ENCODE results near the gene ETS1. TPM values are rescaled to one million over a fixed set of nuclear protein-coding genes. Genes with fewer than 3 reads are reported as not detected.

The ETS1 gene
- total RNA-seq, 6 experiments from 2014 or later, result 55.2 to 78.6 (median 73.2) TPM

GRCh38 chr11:128519338-128519737 lies 68.0 kb downstream of the ETS1 start:
- Mint-ChIP-seq H3K4me3 (peak overlapping the region; percentile 97), H3K27me3 (ENCODE audit: insufficient read depth) (no peaks in the 10 kb centered on the region; the same call in none of the 2 replicates), H3K36me3 (ENCODE audit: low read depth) (peaks cover 53% of the 10 kb centered on the region), H3K27ac (peak overlapping the region; percentile 77; the same call in 1 of the 2 replicates), H3K9me3 (no peaks in the 10 kb centered on the region), H3K4me1 (ENCODE audit: low read depth) (peaks cover 78% of the 10 kb centered on the region)
- TF ChIP-seq, protein P1, sequence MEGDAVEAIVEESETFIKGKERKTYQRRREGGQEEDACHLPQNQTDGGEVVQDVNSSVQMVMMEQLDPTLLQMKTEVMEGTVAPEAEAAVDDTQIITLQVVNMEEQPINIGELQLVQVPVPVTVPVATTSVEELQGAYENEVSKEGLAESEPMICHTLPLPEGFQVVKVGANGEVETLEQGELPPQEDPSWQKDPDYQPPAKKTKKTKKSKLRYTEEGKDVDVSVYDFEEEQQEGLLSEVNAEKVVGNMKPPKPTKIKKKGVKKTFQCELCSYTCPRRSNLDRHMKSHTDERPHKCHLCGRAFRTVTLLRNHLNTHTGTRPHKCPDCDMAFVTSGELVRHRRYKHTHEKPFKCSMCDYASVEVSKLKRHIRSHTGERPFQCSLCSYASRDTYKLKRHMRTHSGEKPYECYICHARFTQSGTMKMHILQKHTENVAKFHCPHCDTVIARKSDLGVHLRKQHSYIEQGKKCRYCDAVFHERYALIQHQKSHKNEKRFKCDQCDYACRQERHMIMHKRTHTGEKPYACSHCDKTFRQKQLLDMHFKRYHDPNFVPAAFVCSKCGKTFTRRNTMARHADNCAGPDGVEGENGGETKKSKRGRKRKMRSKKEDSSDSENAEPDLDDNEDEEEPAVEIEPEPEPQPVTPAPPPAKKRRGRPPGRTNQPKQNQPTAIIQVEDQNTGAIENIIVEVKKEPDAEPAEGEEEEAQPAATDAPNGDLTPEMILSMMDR (IDR thresholded peaks at IDR 0.05), result no peak
- no peak for DNase-seq

- Mint-ChIP-seq H3K4me1 (ENCODE audit: low read depth) (peaks cover 78% of the 10 kb centered on the region), H3K36me3 (ENCODE audit: low read depth) (peaks cover 57% of the 10 kb centered on the region), H3K27ac (peak overlapping the region; percentile 77), H3K9me3 (no peaks in the 10 kb centered on the region), H3K4me3 (peak overlapping the region; percentile 97), H3K27me3 (ENCODE audit: insufficient read depth) (peaks cover 1% of the 10 kb centered on the region)
- no peak for DNase-seq
- TF ChIP-seq, protein P1 (IDR thresholded peaks at IDR 0.05), result no peak
These were observed 68.7 kb downstream of the ETS1 start for GRCh38 chr11:128518493-128519207.

- DNase-seq, result peak; percentile 69
- H3K27me3 Mint-ChIP-seq (ENCODE audit: insufficient read depth), result peaks cover 1% of the 10 kb centered on the region
- H3K4me1 Mint-ChIP-seq (ENCODE audit: low read depth), result peaks cover 78% of the 10 kb centered on the region
- H3K4me3 Mint-ChIP-seq, result peak overlapping the region; percentile 97
- TF ChIP-seq, protein P1 (IDR thresholded peaks at IDR 0.05), result no peak
- peak overlapping the region; percentile 77 for H3K27ac Mint-ChIP-seq
- H3K9me3 Mint-ChIP-seq, result no peaks in the 10 kb centered on the region
- peaks cover 63% of the 10 kb centered on the region for H3K36me3 Mint-ChIP-seq (ENCODE audit: low read depth)
These were observed 69.7 kb downstream of the ETS1 start for GRCh38 chr11:128517451-128518230.

GRCh38 chr11:128516886-128517285 lies 70.5 kb downstream of the ETS1 start:
- Mint-ChIP-seq H3K27me3 (ENCODE audit: insufficient read depth) (peaks cover 1% of the 10 kb centered on the region), H3K27ac (peak overlapping the region; percentile 77), H3K4me1 (ENCODE audit: low read depth) (peaks cover 85% of the 10 kb centered on the region), H3K36me3 (ENCODE audit: low read depth) (peaks cover 66% of the 10 kb centered on the region), H3K4me3 (peak overlapping the region; percentile 97), H3K9me3 (no peaks in the 10 kb centered on the region)
- TF ChIP-seq, protein P1 (IDR thresholded peaks at IDR 0.05), result no peak
- DNase-seq, result no peak

- H3K27me3 Mint-ChIP-seq (ENCODE audit: insufficient read depth), result peaks cover 1% of the 10 kb centered on the region
- H3K36me3 Mint-ChIP-seq (ENCODE audit: low read depth), result peaks cover 68% of the 10 kb centered on the region
- peak overlapping the region; percentile 97 for H3K4me3 Mint-ChIP-seq
- peak overlapping the region; percentile 77 for H3K27ac Mint-ChIP-seq
- H3K9me3 Mint-ChIP-seq, result no peaks in the 10 kb centered on the region
- TF ChIP-seq, protein P1 (IDR thresholded peaks at IDR 0.05), result no peak
- no peak for DNase-seq
- H3K4me1 Mint-ChIP-seq (ENCODE audit: low read depth), result peaks cover 92% of the 10 kb centered on the region
These were observed 71.3 kb downstream of the ETS1 start for GRCh38 chr11:128515826-128516778.
